Activated T-cell treated with anti-CD3 and anti-CD28 coated beads, Interleukin-2, amount 50 U/mL, for 72 hours (primary cell): ENCODE results near the gene SLC29A1. TPM values are rescaled to one million over a fixed set of nuclear protein-coding genes. Genes with fewer than 3 reads are reported as not detected.

Experiments
- ATAC-seq, 2 donors: fragments of 150-1000 bp; cut with Tn5 transposase; replicated peaks in 1 of 2; 2 replicates each; pipeline ENCODE4 v1.10.0; 2021; ENCODE audit warnings: moderate library complexity in 2 of 2, mild to moderate bottlenecking in 1 of 2
- DNase-seq, 2 donors: peaks; one replicate each; pipeline ENCODE4 v3.0.0; 2021 to 2022; ENCODE audit warnings: mixed read lengths in 1 of 2
- H3K27ac Mint-ChIP-seq: one replicate; pipeline ENCODE4 v1.8.0; 2022; ENCODE audit warnings: mild to moderate bottlenecking, moderate library complexity, mixed read lengths
- H3K27me3 Mint-ChIP-seq: one replicate; pipeline ENCODE4 v1.8.0; 2022; ENCODE audit warnings: low read depth, mixed read lengths
- H3K36me3 Mint-ChIP-seq, 2 donors: one replicate each; pipeline ENCODE4 v1.8.0; 2022; ENCODE audit warnings: mixed read lengths in 2 of 2, mild to moderate bottlenecking in 1 of 2; ENCODE audit not compliant: insufficient read depth in 2 of 2
- H3K4me1 Mint-ChIP-seq: one replicate; pipeline ENCODE4 v1.8.0; 2022; ENCODE audit warnings: low read depth, mixed read lengths
- H3K4me3 Mint-ChIP-seq, 2 donors: one replicate each; pipeline ENCODE4 v1.8.0; 2022; ENCODE audit warnings: mild to moderate bottlenecking in 2 of 2, mixed read lengths in 2 of 2, moderate library complexity in 2 of 2
- H3K9me3 Mint-ChIP-seq, 2 donors: one replicate each; pipeline ENCODE4 v1.8.0; 2022; ENCODE audit warnings: mixed read lengths in 2 of 2
- total RNA-seq, 2 donors: library from RNA; stranded (reverse); gene quantifications; one replicate each; pipeline ENCODE4 v1.2.3, GENCODE V29; 2022

SLC29A1 gene
- total RNA-seq, 2 donors from 2014 or later: 21.7 to 28.0 TPM

GRCh38 chr6:44277763-44278162, 54.4 kb downstream of the SLC29A1 start:
- no peaks in the 10 kb centered on the region for H3K36me3 Mint-ChIP-seq
- H3K9me3 Mint-ChIP-seq: no peaks in the 10 kb centered on the region
- DNase-seq: no peak
- no peak overlapping the region for H3K4me3 Mint-ChIP-seq
- peaks cover 50% of the 10 kb centered on the region for H3K27me3 Mint-ChIP-seq
- H3K27ac Mint-ChIP-seq: no peak overlapping the region
- peaks cover 7% of the 10 kb centered on the region for H3K4me1 Mint-ChIP-seq
- no peak for ATAC-seq

GRCh38 chr6:44278315-44278714, 54.9 kb downstream of the SLC29A1 start:
- Mint-ChIP-seq H3K9me3 (no peaks in the 10 kb centered on the region), H3K4me3 (no peak overlapping the region), H3K27me3 (peaks cover 49% of the 10 kb centered on the region), H3K27ac (no peak overlapping the region), H3K4me1 (peaks cover 7% of the 10 kb centered on the region), H3K36me3 (no peaks in the 10 kb centered on the region)
- no peak for DNase-seq
- no peak for ATAC-seq

- H3K4me1 Mint-ChIP-seq: peaks cover 7% of the 10 kb centered on the region
- ATAC-seq (no peak), DNase-seq (no peak)
- no peak overlapping the region for H3K4me3 Mint-ChIP-seq
- no peaks in the 10 kb centered on the region for H3K36me3 Mint-ChIP-seq
- H3K27me3 Mint-ChIP-seq: peaks cover 51% of the 10 kb centered on the region
- H3K27ac Mint-ChIP-seq: no peak overlapping the region
- no peaks in the 10 kb centered on the region for H3K9me3 Mint-ChIP-seq
Measured at GRCh38 chr6:44278774-44279697, 55.6 kb downstream of the SLC29A1 start.

Other genes with a start within 250 kb of the SLC29A1 start
- 10 to 100 TPM; 31.6 to 33.6 TPM for gene MRPL14, start 96.1 kb upstream of the SLC29A1 start, total RNA-seq
- gene TMEM63B, start 96.0 kb upstream of the SLC29A1 start, total RNA-seq: 10 to 100 TPM; 16.3 to 17.9 TPM
- gene CAPN11, start 64.8 kb upstream of the SLC29A1 start, total RNA-seq: under 1 TPM in 1 of 2 donors, not detected in 1; 0.39 TPM
- not detected for gene MYMX, start 6.7 kb upstream of the SLC29A1 start, total RNA-seq
- 1,000 to 10,000 TPM in 1 of 2 donors, 100 to 1,000 TPM in 1; 915 to 1,109 TPM for gene HSP90AB1, start 23.5 kb downstream of the SLC29A1 start, total RNA-seq
- gene SLC35B2, start 33.9 kb downstream of the SLC29A1 start, total RNA-seq: 10 to 100 TPM; 13.9 to 16.9 TPM
- gene NFKBIE, start 42.0 kb downstream of the SLC29A1 start, total RNA-seq: 10 to 100 TPM; 18.1 to 19.8 TPM
- under 1 TPM in 1 of 2 donors, not detected in 1; 0.25 TPM for gene TMEM151B, start 46.9 kb downstream of the SLC29A1 start, total RNA-seq
- gene AARS2, start 89.8 kb downstream of the SLC29A1 start, total RNA-seq: 10 to 100 TPM; 12.3 to 15.2 TPM
- gene SPATS1, start 119.1 kb downstream of the SLC29A1 start, total RNA-seq: not detected
- 10 to 100 TPM; 17.9 to 19.3 TPM for gene CDC5L, start 164.1 kb downstream of the SLC29A1 start, total RNA-seq